ENCODE results near the gene VPS45. TPM values are rescaled to one million over a fixed set of nuclear protein-coding genes. Genes with fewer than 3 reads are reported as not detected.
A peak's percentile ranks its signal among the peaks of the same experiment; 100 is the strongest.

VPS45 gene
- polyA plus RNA-seq, 1 donor (not counting 4 experiments of a cell fraction or from before 2014, with no cell fraction given): 40.0 TPM

DNA sequence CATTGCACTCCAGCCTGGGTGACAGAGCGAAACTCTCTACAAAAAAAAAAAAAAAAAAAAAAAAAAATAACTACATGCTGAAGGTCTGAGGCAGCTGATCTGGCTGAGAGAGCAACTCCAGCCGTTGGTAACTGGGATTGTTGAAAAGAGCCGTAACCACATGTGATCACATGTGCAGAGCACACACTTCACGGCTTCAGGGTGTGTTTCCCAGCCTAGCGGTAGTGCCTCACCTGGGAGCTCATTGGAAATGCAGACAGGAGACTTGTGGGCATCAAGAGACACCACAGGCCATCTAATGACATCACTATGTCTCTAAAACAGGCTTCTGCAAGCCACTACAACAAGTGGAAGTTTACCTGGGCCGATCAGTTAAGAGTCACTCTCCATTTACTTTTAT, 45.2 kb upstream of the VPS45 start:
- Histone ChIP-seq H3K27me3 (ENCODE audit: control insufficient read depth, extremely low read depth, insufficient read depth, low read length) (no peaks in the 10 kb centered on the region), H3K36me3 (ENCODE audit: control insufficient read depth in 2 of 2, extremely low read depth in 1 of 2, insufficient read depth in 2 of 2, low read length in 2 of 2) (no peaks in the 10 kb centered on the region), H3K9ac (ENCODE audit: control insufficient read depth, extremely low read depth, insufficient read depth, low read length) (no peak overlapping the region), H3K4me3 (ENCODE audit: control insufficient read depth in 2 of 3, extremely low read depth in 1 of 3, insufficient read depth in 2 of 3, low read depth in 1 of 3, low read length in 3 of 3) (no peak overlapping the region), H3K27ac (ENCODE audit: control insufficient read depth, insufficient read depth, low read length) (no peak overlapping the region), H3K79me2 (ENCODE audit: control insufficient read depth, insufficient read depth, low read length) (no peaks in the 10 kb centered on the region), H3K9me1 (ENCODE audit: control insufficient read depth, extremely low read depth, insufficient read depth, low read length) (no peaks in the 10 kb centered on the region), H2AFZ (ENCODE audit: control insufficient read depth, low read length) (no peak overlapping the region), H4K20me1 (ENCODE audit: control insufficient read depth, extremely low read depth, insufficient read depth, low read length) (no peaks in the 10 kb centered on the region), H3K4me1 (ENCODE audit: control insufficient read depth, extremely low read depth, insufficient read depth, low read length) (peaks cover 18% of the 10 kb centered on the region), H3K4me2 (ENCODE audit: control insufficient read depth, extremely low read depth, insufficient read depth, low read depth, low read length) (no peak overlapping the region), H3K9me3 (ENCODE audit: control insufficient read depth, low read depth, low read length) (no peaks in the 10 kb centered on the region)
- dilution Hi-C loops (cut with MboI; ENCODE audit: extremely low pct_ligation_motif_present, low sequenced_read_pairs): no loop called here
- DNase-seq (ENCODE audit: low read depth, low spot score) (peak; percentile 38), FAIRE-seq (no peak)
- no peak for TF ChIP-seq EZH2 (IDR thresholded peaks at IDR 0.05; ENCODE audit: low read length)
- TF ChIP-seq, protein P1, sequence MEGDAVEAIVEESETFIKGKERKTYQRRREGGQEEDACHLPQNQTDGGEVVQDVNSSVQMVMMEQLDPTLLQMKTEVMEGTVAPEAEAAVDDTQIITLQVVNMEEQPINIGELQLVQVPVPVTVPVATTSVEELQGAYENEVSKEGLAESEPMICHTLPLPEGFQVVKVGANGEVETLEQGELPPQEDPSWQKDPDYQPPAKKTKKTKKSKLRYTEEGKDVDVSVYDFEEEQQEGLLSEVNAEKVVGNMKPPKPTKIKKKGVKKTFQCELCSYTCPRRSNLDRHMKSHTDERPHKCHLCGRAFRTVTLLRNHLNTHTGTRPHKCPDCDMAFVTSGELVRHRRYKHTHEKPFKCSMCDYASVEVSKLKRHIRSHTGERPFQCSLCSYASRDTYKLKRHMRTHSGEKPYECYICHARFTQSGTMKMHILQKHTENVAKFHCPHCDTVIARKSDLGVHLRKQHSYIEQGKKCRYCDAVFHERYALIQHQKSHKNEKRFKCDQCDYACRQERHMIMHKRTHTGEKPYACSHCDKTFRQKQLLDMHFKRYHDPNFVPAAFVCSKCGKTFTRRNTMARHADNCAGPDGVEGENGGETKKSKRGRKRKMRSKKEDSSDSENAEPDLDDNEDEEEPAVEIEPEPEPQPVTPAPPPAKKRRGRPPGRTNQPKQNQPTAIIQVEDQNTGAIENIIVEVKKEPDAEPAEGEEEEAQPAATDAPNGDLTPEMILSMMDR (optimal IDR thresholded peaks at IDR 0.05 in 1 of 3, IDR thresholded peaks at IDR 0.05 in 1 of 3, conservative IDR thresholded peaks at IDR 0.05 in 1 of 3; ENCODE audit: extremely low read depth in 1 of 3, insufficient read depth in 2 of 3, low read length in 3 of 3): peak; percentile 15 to 32 (median 25)

DNA sequence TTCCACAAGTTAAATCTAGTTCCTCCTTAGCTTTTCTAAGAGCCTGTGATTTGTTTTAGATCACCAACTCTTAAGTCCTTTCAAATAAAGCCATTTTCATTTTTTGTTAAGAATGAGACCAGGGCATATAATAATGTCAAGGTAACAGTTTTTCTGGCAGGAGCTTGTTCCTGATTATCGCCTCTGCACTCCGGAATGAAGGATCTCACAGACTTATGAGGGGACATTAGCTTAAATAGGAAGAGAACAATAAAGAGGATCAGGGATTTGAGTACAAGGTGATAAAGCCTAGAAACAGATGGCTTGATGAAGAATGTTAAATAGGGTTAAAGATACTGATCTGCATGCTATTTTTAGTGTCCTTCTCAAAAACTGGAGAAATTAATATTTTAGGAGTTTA, 43.4 kb upstream of the VPS45 start:
- no peak for DNase-seq (ENCODE audit: low read depth, low spot score)

More for the DNA sequence above, 43.4 kb upstream of the VPS45 start:
- Histone ChIP-seq H3K9ac (ENCODE audit: control insufficient read depth, extremely low read depth, insufficient read depth, low read length) (no peak overlapping the region), H3K4me1 (ENCODE audit: control insufficient read depth, extremely low read depth, insufficient read depth, low read length) (peaks cover 13% of the 10 kb centered on the region), H3K9me3 (ENCODE audit: control insufficient read depth, low read depth, low read length) (no peaks in the 10 kb centered on the region), H3K36me3 (ENCODE audit: control insufficient read depth in 2 of 2, extremely low read depth in 1 of 2, insufficient read depth in 2 of 2, low read length in 2 of 2) (no peaks in the 10 kb centered on the region), H3K4me2 (ENCODE audit: control insufficient read depth, extremely low read depth, insufficient read depth, low read depth, low read length) (no peak overlapping the region), H2AFZ (ENCODE audit: control insufficient read depth, low read length) (no peak overlapping the region), H4K20me1 (ENCODE audit: control insufficient read depth, extremely low read depth, insufficient read depth, low read length) (no peaks in the 10 kb centered on the region), H3K27me3 (ENCODE audit: control insufficient read depth, extremely low read depth, insufficient read depth, low read length) (no peaks in the 10 kb centered on the region), H3K4me3 (ENCODE audit: control insufficient read depth in 2 of 3, extremely low read depth in 1 of 3, insufficient read depth in 2 of 3, low read depth in 1 of 3, low read length in 3 of 3) (no peak overlapping the region), H3K9me1 (ENCODE audit: control insufficient read depth, extremely low read depth, insufficient read depth, low read length) (no peaks in the 10 kb centered on the region), H3K27ac (ENCODE audit: control insufficient read depth, insufficient read depth, low read length) (no peak overlapping the region), H3K79me2 (ENCODE audit: control insufficient read depth, insufficient read depth, low read length) (no peaks in the 10 kb centered on the region)
- TF ChIP-seq EZH2 (IDR thresholded peaks at IDR 0.05; ENCODE audit: low read length): no peak
- TF ChIP-seq, protein P1 (optimal IDR thresholded peaks at IDR 0.05 in 1 of 3, IDR thresholded peaks at IDR 0.05 in 1 of 3, conservative IDR thresholded peaks at IDR 0.05 in 1 of 3; ENCODE audit: extremely low read depth in 1 of 3, insufficient read depth in 2 of 3, low read length in 3 of 3): no peak
- FAIRE-seq: no peak
- dilution Hi-C loops (cut with MboI; ENCODE audit: extremely low pct_ligation_motif_present, low sequenced_read_pairs): no loop called here
